IMR-90 (cell line): ENCODE data around the gene MGME1. TPM values are rescaled to one million over a fixed set of nuclear protein-coding genes. Genes with fewer than 3 reads are reported as not detected.

Experiments
- ATAC-seq: fragments of 200-7000 bp; cut with Tn5 transposase; 2 replicates; pipeline ENCODE4 v1.9.1; 2020; ENCODE audit warnings: low read depth, mild to moderate bottlenecking, moderate library complexity
- BruUV-seq: library from RNA; stranded (reverse); fragments of 400-500 nt; replicated peaks from 2 replicates; lab custom pipeline; 2021; lab: Mats Ljungman, UMichigan
- CTCF ChIA-PET: fragments of 300-600 bp; formaldehyde crosslinking; extraction: SDS; loops from one replicate; lab custom pipeline; 2021; ENCODE audit warnings: antibody characterized with exemption; lab: Yijun Ruan, JAX
- POLR2A ChIA-PET: fragments of 300-600 bp; sonication (Branson Sonifier 250); formaldehyde crosslinking; loops from one replicate; lab custom pipeline; 2022; ENCODE audit warnings: antibody characterized with exemption; ENCODE audit not compliant: unreplicated experiment; lab: Charles Lee
- DNase-seq: peaks from one replicate; pipeline ENCODE4 v3.0.0; 2013
- H2AFZ ChIP-seq: replicated peaks from 2 replicates; pipeline ENCODE3; 2013; ENCODE audit warnings: low read length, mild to moderate bottlenecking; ENCODE audit not compliant: poor library complexity
- H2AK5ac ChIP-seq: 2 replicates; pipeline ENCODE4 v1.6.1; 2013; ENCODE audit warnings: low read depth, low read length, inconsistent platforms
- H2AK9ac ChIP-seq: replicated peaks from 2 replicates; pipeline ENCODE3; 2013; ENCODE audit warnings: mild to moderate bottlenecking, low read depth, low read length, moderate library complexity; ENCODE audit not compliant: poor library complexity
- H2BK120ac ChIP-seq: 2 replicates; pipeline ENCODE4 v1.6.1; 2013; ENCODE audit warnings: low read depth, low read length, inconsistent platforms
- H2BK15ac ChIP-seq: 3 replicates; pipeline ENCODE4 v1.6.1; 2013; ENCODE audit warnings: low read depth, low read length, inconsistent platforms
- H2BK20ac ChIP-seq: 2 replicates; pipeline ENCODE4 v1.6.1; 2013; ENCODE audit warnings: low read depth, mild to moderate bottlenecking, inconsistent platforms, low read length, moderate library complexity
- H2BK5ac ChIP-seq: 2 replicates; pipeline ENCODE4 v1.6.1; 2013; ENCODE audit warnings: mild to moderate bottlenecking, low read depth, low read length, inconsistent platforms; ENCODE audit not compliant: poor library complexity, severe bottlenecking
- H3K14ac ChIP-seq: replicated peaks from 2 replicates; pipeline ENCODE4 v1.6.1; 2013; ENCODE audit warnings: low read depth, low read length, inconsistent platforms
- H3K18ac ChIP-seq: 2 replicates; pipeline ENCODE4 v1.6.1; 2013; ENCODE audit warnings: low read depth, low read length, control low read depth
- H3K23ac ChIP-seq: 2 replicates; pipeline ENCODE4 v1.6.1; 2013; ENCODE audit warnings: low read depth, low read length, inconsistent platforms
- H3K27ac ChIP-seq: 2 replicates; pipeline ENCODE4 v1.5.1; 2013; ENCODE audit warnings: mild to moderate bottlenecking, control low read depth, low read length; ENCODE audit not compliant: insufficient read depth
- H3K27me3 ChIP-seq: 2 replicates; pipeline ENCODE4 v1.6.1; 2013; ENCODE audit warnings: low read length; ENCODE audit not compliant: control insufficient read depth, insufficient read depth
- H3K36me3 ChIP-seq: 2 replicates; pipeline ENCODE4 v1.6.1; 2013; ENCODE audit warnings: low read length, mixed read lengths; ENCODE audit not compliant: control insufficient read depth, insufficient read depth
- H3K4ac ChIP-seq: 2 replicates; pipeline ENCODE4 v1.6.1; 2013; ENCODE audit warnings: low read depth, low read length, inconsistent platforms
- H3K4me1 ChIP-seq: 2 replicates; pipeline ENCODE4 v1.6.1; 2013; ENCODE audit warnings: low read length, mixed read lengths; ENCODE audit not compliant: control insufficient read depth, insufficient read depth
- H3K4me2 ChIP-seq: 2 replicates; pipeline ENCODE4 v1.6.1; 2013; ENCODE audit warnings: low read depth, mild to moderate bottlenecking, control low read depth, low read length, moderate library complexity
- H3K4me3 ChIP-seq: 2 replicates; pipeline ENCODE4 v1.5.1; 2013; ENCODE audit warnings: low read depth, mild to moderate bottlenecking, control low read depth, low read length, moderate library complexity; ENCODE audit not compliant: insufficient read depth
- H3K56ac ChIP-seq: 2 replicates; pipeline ENCODE4 v1.6.1; 2013; ENCODE audit warnings: low read length, inconsistent platforms; ENCODE audit not compliant: insufficient read depth; ENCODE audit errors: extremely low read depth
- H3K79me1 ChIP-seq, 2 experiments: 2 replicates each; pipeline ENCODE4 v1.6.1; 2013; ENCODE audit warnings: low read length in 2 of 2, inconsistent platforms in 1 of 2, low read depth in 1 of 2
- H3K9ac ChIP-seq: 2 replicates; pipeline ENCODE4 v1.6.1; 2013; ENCODE audit warnings: low read depth, low read length, control low read depth
- H3K9me1 ChIP-seq: 2 replicates; pipeline ENCODE4 v1.6.1; 2013; ENCODE audit warnings: low read length, inconsistent platforms; ENCODE audit not compliant: insufficient read depth
- H3K9me3 ChIP-seq: 2 replicates; pipeline ENCODE4 v1.6.1; 2013; ENCODE audit warnings: low read length; ENCODE audit not compliant: control insufficient read depth, insufficient read depth
- H4K20me1 ChIP-seq: 2 replicates; pipeline ENCODE4 v1.6.1; 2013; ENCODE audit warnings: low read length, inconsistent platforms; ENCODE audit not compliant: insufficient read depth
- H4K5ac ChIP-seq: 2 replicates; pipeline ENCODE4 v1.6.1; 2013; ENCODE audit warnings: mild to moderate bottlenecking, low read depth, low read length, control low read depth
- H4K8ac ChIP-seq, 2 experiments: 2 replicates each; pipeline ENCODE4 v1.6.1; 2013; ENCODE audit warnings: low read depth in 2 of 2, low read length in 2 of 2, control low read depth in 1 of 2, inconsistent platforms in 1 of 2
- H4K91ac ChIP-seq: 2 replicates; pipeline ENCODE4 v1.6.1; 2013; ENCODE audit warnings: low read depth, low read length, inconsistent platforms; ENCODE audit not compliant: insufficient read depth
- BHLHE40 ChIP-seq: fragments of 150-350 bp; IDR thresholded peaks from 2 replicates; pipeline ENCODE4 v1.6.1; 2016; ENCODE audit warnings: mild to moderate bottlenecking, low read depth, low read length
- FOS ChIP-seq: fragments of 150-350 bp; IDR thresholded peaks from 2 replicates; pipeline ENCODE4 v1.6.1; 2016; ENCODE audit warnings: low read depth, low read length
- MAZ ChIP-seq: IDR thresholded peaks from 2 replicates; pipeline ENCODE4 v1.6.1; 2012; ENCODE audit warnings: low read depth, mild to moderate bottlenecking, low read length, improper control_type of control experiment, moderate library complexity, borderline replicate concordance
- MXI1 ChIP-seq: IDR thresholded peaks from 2 replicates; pipeline ENCODE4 v1.6.1; 2012; ENCODE audit warnings: low read depth, mild to moderate bottlenecking, low read length, moderate library complexity, borderline replicate concordance
- NFE2L2 ChIP-seq: fragments of 150-350 bp; IDR thresholded peaks from 2 replicates; pipeline ENCODE4 v1.6.1; 2016; ENCODE audit warnings: low read depth, mild to moderate bottlenecking, low read length
- POLR2A ChIP-seq: IDR thresholded peaks from 2 replicates; pipeline ENCODE4 v1.6.1; 2012; ENCODE audit warnings: mild to moderate bottlenecking, low read depth, low read length
- RAD21 ChIP-seq: IDR thresholded peaks from 2 replicates; pipeline ENCODE4 v1.6.1; 2012; ENCODE audit warnings: low read length, improper control_type of control experiment
- RFX5 ChIP-seq: IDR thresholded peaks from 2 replicates; pipeline ENCODE4 v1.8.0; 2012; ENCODE audit warnings: low read depth, mild to moderate bottlenecking, low read length, moderate library complexity
- SMC3 ChIP-seq: fragments of 150-350 bp; IDR thresholded peaks from 2 replicates; pipeline ENCODE4 v1.6.1; 2016; ENCODE audit warnings: low read depth, mild to moderate bottlenecking, antibody characterized with exemption, low read length, moderate library complexity
- WGBS, 2 experiments: methylation state at CpG; one replicate each; pipeline versions ENCODE4 v1.1.5 to v1.1.7; 2013; ENCODE audit warnings: missing lambda C conversion rate in 2 of 2; ENCODE audit not compliant: insufficient read length in 1 of 2; ENCODE audit errors: extremely low coverage in 2 of 2; 5-methylcytosine and 5-hydroxymethylcytosine counted together
- dilution Hi-C: fragments of 300-500 bp; cut with HindIII; formaldehyde crosslinking; loops from one replicate; pipeline ENCODE4 v1.14.3; 2018; ENCODE audit warnings: low sequenced_read_pairs; ENCODE audit not compliant: unreplicated experiment
- in situ Hi-C: fragments of 300-500 bp; cut with MboI; formaldehyde crosslinking; loops from 3 replicates; pipeline ENCODE4 v1.14.3; 2019; ENCODE audit warnings: low sequenced_read_pairs, inconsistent platforms, mixed read lengths
- intact Hi-C: fragments of 100-400 bp; cut with micrococcal nuclease; formaldehyde crosslinking; loops from 2 replicates; pipeline ENCODE4 v1.10.0; 2022
- polyA plus RNA-seq, 3 experiments: library from polyadenylated mRNA; depleted of rRNA; stranded (reverse); fragments of >200 nt; gene quantifications; 2 replicates each; pipeline ENCODE4 v1.2.3, GENCODE V29; 2012; ENCODE audit warnings: low replicate concordance in 1 of 3
- total RNA-seq: library from RNA; depleted of rRNA; stranded (reverse); fragments of >200 nt; gene quantifications from 2 replicates; pipeline ENCODE4 v1.2.3, GENCODE V29; 2012
- TF ChIP-seq, protein P1 (sequence below): fragments of 150-350 bp; IDR thresholded peaks from 2 replicates; pipeline ENCODE4 v1.6.1; 2016; ENCODE audit warnings: low read depth, mild to moderate bottlenecking, low read length, moderate library complexity, borderline replicate concordance
- TF ChIP-seq, protein P2 (sequence below): conservative IDR thresholded peaks from 2 replicates; pipeline ENCODE4 v1.5.1; 2012; ENCODE audit warnings: mild to moderate bottlenecking, low read depth, low read length, improper control_type of control experiment
- TF ChIP-seq, protein P3 (sequence below): fragments of 150-350 bp; IDR thresholded peaks from 2 replicates; pipeline ENCODE4 v1.6.1; 2017; ENCODE audit warnings: mild to moderate bottlenecking, antibody characterized with exemption, low read length, low read depth

MGME1 gene
- total and polyA plus RNA-seq, 2 of the 4 experiments (the other 2 are of a cell fraction): 7.2 to 9.3 TPM

DNA sequence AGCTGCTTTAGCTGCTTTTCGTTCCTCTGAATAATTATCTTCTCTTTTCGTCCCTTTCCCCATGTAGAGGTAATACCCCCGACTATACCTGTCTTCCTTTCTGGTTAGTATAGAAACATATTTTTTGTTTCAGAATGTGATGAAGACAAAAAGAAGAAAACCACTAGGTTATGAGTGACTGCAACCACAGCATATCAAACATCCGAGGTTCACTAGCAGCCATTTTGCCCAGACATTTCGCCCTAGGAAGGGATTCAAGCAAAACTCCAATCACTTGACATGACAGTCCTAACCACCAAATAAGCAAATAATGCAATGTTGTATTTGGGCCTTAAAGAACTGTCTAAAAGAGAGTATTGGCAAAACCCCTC lies 9.6 kb upstream of the MGME1 start:
- intact Hi-C loops (loop anchor here (5.0 kb wide), 1 partner anchor 318 kb away; no protein-coding TSS in a partner anchor), dilution Hi-C loops (no loop called here), in situ Hi-C loops (no loop called here)
- peak overlapping the region; percentile 26; the same call in 1 of the 2 replicates for H2AK5ac ChIP-seq
- ChIA-PET CTCF (interaction anchor here (0.7 to 1.1 kb wide), 4 partner anchors 8 to 277 kb away, joined by 3 read pairs; partner anchors contain the start of gene RRBP1), POLR2A (no interaction called here)
- H3K4me2 ChIP-seq: peak overlapping the region; percentile 66; the same call in 1 of the 2 replicates
- no peak overlapping the region; the same call in 1 of the 2 replicates for H3K9ac ChIP-seq
- peak overlapping the region; percentile 78 for H3K18ac ChIP-seq
- no peak for DNase-seq
- H4K91ac ChIP-seq: no peak overlapping the region
- TF ChIP-seq MAZ (no peak), RAD21 (no peak), NFE2L2 (no peak), RFX5 (no peak), MXI1 (no peak), BHLHE40 (no peak), SMC3 (no peak), POLR2A (no peak), FOS (no peak)
- TF ChIP-seq, protein P1, sequence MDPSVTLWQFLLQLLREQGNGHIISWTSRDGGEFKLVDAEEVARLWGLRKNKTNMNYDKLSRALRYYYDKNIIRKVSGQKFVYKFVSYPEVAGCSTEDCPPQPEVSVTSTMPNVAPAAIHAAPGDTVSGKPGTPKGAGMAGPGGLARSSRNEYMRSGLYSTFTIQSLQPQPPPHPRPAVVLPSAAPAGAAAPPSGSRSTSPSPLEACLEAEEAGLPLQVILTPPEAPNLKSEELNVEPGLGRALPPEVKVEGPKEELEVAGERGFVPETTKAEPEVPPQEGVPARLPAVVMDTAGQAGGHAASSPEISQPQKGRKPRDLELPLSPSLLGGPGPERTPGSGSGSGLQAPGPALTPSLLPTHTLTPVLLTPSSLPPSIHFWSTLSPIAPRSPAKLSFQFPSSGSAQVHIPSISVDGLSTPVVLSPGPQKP: no peak
- TF ChIP-seq, protein P2, sequence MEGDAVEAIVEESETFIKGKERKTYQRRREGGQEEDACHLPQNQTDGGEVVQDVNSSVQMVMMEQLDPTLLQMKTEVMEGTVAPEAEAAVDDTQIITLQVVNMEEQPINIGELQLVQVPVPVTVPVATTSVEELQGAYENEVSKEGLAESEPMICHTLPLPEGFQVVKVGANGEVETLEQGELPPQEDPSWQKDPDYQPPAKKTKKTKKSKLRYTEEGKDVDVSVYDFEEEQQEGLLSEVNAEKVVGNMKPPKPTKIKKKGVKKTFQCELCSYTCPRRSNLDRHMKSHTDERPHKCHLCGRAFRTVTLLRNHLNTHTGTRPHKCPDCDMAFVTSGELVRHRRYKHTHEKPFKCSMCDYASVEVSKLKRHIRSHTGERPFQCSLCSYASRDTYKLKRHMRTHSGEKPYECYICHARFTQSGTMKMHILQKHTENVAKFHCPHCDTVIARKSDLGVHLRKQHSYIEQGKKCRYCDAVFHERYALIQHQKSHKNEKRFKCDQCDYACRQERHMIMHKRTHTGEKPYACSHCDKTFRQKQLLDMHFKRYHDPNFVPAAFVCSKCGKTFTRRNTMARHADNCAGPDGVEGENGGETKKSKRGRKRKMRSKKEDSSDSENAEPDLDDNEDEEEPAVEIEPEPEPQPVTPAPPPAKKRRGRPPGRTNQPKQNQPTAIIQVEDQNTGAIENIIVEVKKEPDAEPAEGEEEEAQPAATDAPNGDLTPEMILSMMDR: no peak
- TF ChIP-seq, protein P3, sequence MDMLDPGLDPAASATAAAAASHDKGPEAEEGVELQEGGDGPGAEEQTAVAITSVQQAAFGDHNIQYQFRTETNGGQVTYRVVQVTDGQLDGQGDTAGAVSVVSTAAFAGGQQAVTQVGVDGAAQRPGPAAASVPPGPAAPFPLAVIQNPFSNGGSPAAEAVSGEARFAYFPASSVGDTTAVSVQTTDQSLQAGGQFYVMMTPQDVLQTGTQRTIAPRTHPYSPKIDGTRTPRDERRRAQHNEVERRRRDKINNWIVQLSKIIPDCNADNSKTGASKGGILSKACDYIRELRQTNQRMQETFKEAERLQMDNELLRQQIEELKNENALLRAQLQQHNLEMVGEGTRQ: no peak
- peak overlapping the region; percentile 0 for H3K14ac ChIP-seq
- no peak overlapping the region for H2BK120ac ChIP-seq
- H2BK20ac ChIP-seq: 0 out of 2 replicates have a peak overlapping the region, but pooled peaks have one; percentile 12
- no peak overlapping the region for H2AFZ ChIP-seq
- WGBS, 2 experiments: no CpG with 5 or more reads among the region's 5 CpGs
- no TSS peak for BruUV-seq
- no peak overlapping the region for H3K4me3 ChIP-seq
- peak overlapping the region; percentile 40; the same call in 1 of the 2 replicates for H4K5ac ChIP-seq
- H3K4ac ChIP-seq: 0 out of 2 replicates have a peak overlapping the region, but pooled peaks have one; percentile 43
- peak overlapping the region in 1 of 2 experiments; percentile 43; a peak in 2 of 4 replicates for H4K8ac ChIP-seq
- 0 out of 2 replicates have a peak overlapping the region, but pooled peaks have one; percentile 25 for H3K56ac ChIP-seq
- H2AK9ac ChIP-seq: no peak overlapping the region
- peak overlapping the region; percentile 88; the same call in 1 of the 2 replicates for H3K27ac ChIP-seq
- H3K23ac ChIP-seq: peak overlapping the region; percentile 90; the same call in 1 of the 2 replicates
- H2BK15ac ChIP-seq: 0 out of 3 replicates have a peak overlapping the region, but pooled peaks have one; percentile 0
- peak overlapping the region; percentile 42 for H2BK5ac ChIP-seq
- H4K20me1 ChIP-seq: peaks cover 92% of the 10 kb centered on the region
- no peaks in the 10 kb centered on the region for H3K27me3 ChIP-seq
- no peak for ATAC-seq
- H3K9me3 ChIP-seq: no peaks in the 10 kb centered on the region
- peaks cover 23% of the 10 kb centered on the region for H3K36me3 ChIP-seq
- H3K4me1 ChIP-seq: peaks cover 26% of the 10 kb centered on the region
- H3K79me1 ChIP-seq: peaks cover 3 to 57% of the 10 kb centered on the region in 2 experiments; a peak in 3 of 4 replicates
- H3K9me1 ChIP-seq: peaks cover 22% of the 10 kb centered on the region
